Measurements from ENCODE around the gene MET. TPM values are rescaled to one million over a fixed set of nuclear protein-coding genes. Genes with fewer than 3 reads are reported as not detected.

MET gene
- total RNA-seq, 1 experiment from 2014 or later = 200 TPM

GRCh38 chr7:116698930-116699721 is 27.1 kb downstream of the MET start:
- Histone ChIP-seq H3K9me3 (ENCODE audit: control insufficient read depth in 1 of 2, insufficient read depth in 1 of 2, low read depth in 1 of 2, low read length in 2 of 2) (no peaks in the 10 kb centered on the region), H4K20me1 (ENCODE audit: insufficient read depth) (no peaks in the 10 kb centered on the region), H3K27ac (ENCODE audit: low read depth, low read length) (peak overlapping the region; percentile 91), H3K36me3 (ENCODE audit: control insufficient read depth in 1 of 2, insufficient read depth in 2 of 2, low read length in 2 of 2) (peaks cover 18 to 64% of the 10 kb centered on the region in 2 experiments), H3K9me2 (ENCODE audit: insufficient read depth) (no peaks in the 10 kb centered on the region), H3K4me1 (ENCODE audit: control insufficient read depth in 1 of 2, insufficient read depth in 2 of 2, low read length in 2 of 2) (peaks cover 96 to 100% of the 10 kb centered on the region in 2 experiments), H2AFZ (ENCODE audit: low read depth, low read length, poor library complexity, severe bottlenecking) (no peak overlapping the region), H3K9ac (ENCODE audit: low read length) (no peak overlapping the region), H3K4me3 (replicated peaks in 1 of 2; ENCODE audit: low read depth in 1 of 2, low read length in 2 of 2) (no peak overlapping the region), H3K27me3 (ENCODE audit: insufficient read depth, low read length) (no peaks in the 10 kb centered on the region), H3K79me2 (ENCODE audit: insufficient read depth, low read length) (peaks cover 100% of the 10 kb centered on the region), H3K4me2 (ENCODE audit: low read length) (peak overlapping the region; percentile 2; the same call in 1 of the 2 replicates)
- ATAC-seq (no peak), DNase-seq (ENCODE audit: low read depth, low spot score) (no peak)
- intact Hi-C loops (cut with micrococcal nuclease) = no loop called here
- RAD21 ChIA-PET (ENCODE audit: low non-redundant PET in 1 of 2, low total read pairs in 2 of 2, uncharacterized antibody in 2 of 2, unreplicated experiment in 2 of 2) = no interaction called here
- no peak for TF ChIP-seq ELF1 (IDR thresholded peaks at IDR 0.05; ENCODE audit: borderline replicate concordance, low read depth)
- no peak for TF ChIP-seq JUND (IDR thresholded peaks at IDR 0.05)
- TF ChIP-seq SP1 (IDR thresholded peaks at IDR 0.05; ENCODE audit: low read depth) = 0 out of 2 replicates have a peak, but pooled peaks have one; percentile 15
- TF ChIP-seq EGR1 (IDR thresholded peaks at IDR 0.05; ENCODE audit: low read depth) = no peak
- POLR2A ChIA-PET = no interaction called here
- CTCF ChIA-PET = no interaction called here
- BruUV-seq (replicated peaks) = no TSS peak

- no peaks in the 10 kb centered on the region for H3K27me3 ChIP-seq (ENCODE audit: insufficient read depth, low read length)
- no peaks in the 10 kb centered on the region for H3K9me2 ChIP-seq (ENCODE audit: insufficient read depth)
- H3K4me2 ChIP-seq (ENCODE audit: low read length) = peak overlapping the region; percentile 7
- H4K20me1 ChIP-seq (ENCODE audit: insufficient read depth) = no peaks in the 10 kb centered on the region
- peaks cover 100% of the 10 kb centered on the region for H3K79me2 ChIP-seq (ENCODE audit: insufficient read depth, low read length)
- no peak for DNase-seq (ENCODE audit: low read depth, low spot score)
- peak overlapping the region; percentile 4; the same call in 1 of the 2 replicates for H3K9ac ChIP-seq (ENCODE audit: low read length)
- H3K9me3 ChIP-seq (ENCODE audit: control insufficient read depth in 1 of 2, insufficient read depth in 1 of 2, low read depth in 1 of 2, low read length in 2 of 2) = no peaks in the 10 kb centered on the region
- ChIA-PET RAD21 (ENCODE audit: low non-redundant PET in 1 of 2, low total read pairs in 2 of 2, uncharacterized antibody in 2 of 2, unreplicated experiment in 2 of 2) (no interaction called here), CTCF (no interaction called here), POLR2A (no interaction called here)
- intact Hi-C loops (cut with micrococcal nuclease) = no loop called here
- H3K4me3 ChIP-seq (replicated peaks in 1 of 2; ENCODE audit: low read depth in 1 of 2, low read length in 2 of 2) = no peak overlapping the region
- ATAC-seq = no peak
- H3K4me1 ChIP-seq (ENCODE audit: control insufficient read depth in 1 of 2, insufficient read depth in 2 of 2, low read length in 2 of 2) = peaks cover 98 to 100% of the 10 kb centered on the region in 2 experiments
- BruUV-seq (replicated peaks) = TSS peak; percentile 34
- TF ChIP-seq TCF7L2 (IDR thresholded peaks at IDR 0.05; ENCODE audit: borderline replicate concordance, extremely low read depth, insufficient read depth, insufficient read length) = no peak
- TF ChIP-seq POLR2A (IDR thresholded peaks at IDR 0.05; ENCODE audit: borderline replicate concordance, extremely low read depth, insufficient read depth, insufficient read length) = no peak
- TF ChIP-seq, protein P1, sequence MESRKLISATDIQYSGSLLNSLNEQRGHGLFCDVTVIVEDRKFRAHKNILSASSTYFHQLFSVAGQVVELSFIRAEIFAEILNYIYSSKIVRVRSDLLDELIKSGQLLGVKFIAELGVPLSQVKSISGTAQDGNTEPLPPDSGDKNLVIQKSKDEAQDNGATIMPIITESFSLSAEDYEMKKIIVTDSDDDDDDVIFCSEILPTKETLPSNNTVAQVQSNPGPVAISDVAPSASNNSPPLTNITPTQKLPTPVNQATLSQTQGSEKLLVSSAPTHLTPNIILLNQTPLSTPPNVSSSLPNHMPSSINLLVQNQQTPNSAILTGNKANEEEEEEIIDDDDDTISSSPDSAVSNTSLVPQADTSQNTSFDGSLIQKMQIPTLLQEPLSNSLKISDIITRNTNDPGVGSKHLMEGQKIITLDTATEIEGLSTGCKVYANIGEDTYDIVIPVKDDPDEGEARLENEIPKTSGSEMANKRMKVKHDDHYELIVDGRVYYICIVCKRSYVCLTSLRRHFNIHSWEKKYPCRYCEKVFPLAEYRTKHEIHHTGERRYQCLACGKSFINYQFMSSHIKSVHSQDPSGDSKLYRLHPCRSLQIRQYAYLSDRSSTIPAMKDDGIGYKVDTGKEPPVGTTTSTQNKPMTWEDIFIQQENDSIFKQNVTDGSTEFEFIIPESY (IDR thresholded peaks at IDR 0.05; ENCODE audit: extremely low read depth, insufficient replicate concordance, low read length) = no peak
- no peak for TF ChIP-seq FOSL1 (IDR thresholded peaks at IDR 0.05; ENCODE audit: low read depth)
- no peak; the same call in 1 of the 2 replicates for TF ChIP-seq POLR2AphosphoS5 (IDR thresholded peaks at IDR 0.05; ENCODE audit: low read depth, low read length)
- TF ChIP-seq ATF3 (IDR thresholded peaks at IDR 0.05) = no peak
- TF ChIP-seq YY1 (IDR thresholded peaks at IDR 0.05; ENCODE audit: extremely low read depth, insufficient replicate concordance, low read depth, low read length) = no peak
- peaks cover 18 to 60% of the 10 kb centered on the region in 2 experiments for H3K36me3 ChIP-seq (ENCODE audit: control insufficient read depth in 1 of 2, insufficient read depth in 2 of 2, low read length in 2 of 2)
- H2AFZ ChIP-seq (ENCODE audit: low read depth, low read length, poor library complexity, severe bottlenecking) = no peak overlapping the region
- peak overlapping the region; percentile 91 for H3K27ac ChIP-seq (ENCODE audit: low read depth, low read length)
Measured at GRCh38 chr7:116699722-116700120, 27.7 kb downstream of the MET start.

Measured in HCT116 (cell line).